Measurements from ENCODE around the gene PACSIN1. TPM values are rescaled to one million over a fixed set of nuclear protein-coding genes. Genes with fewer than 3 reads are reported as not detected.

The PACSIN1 gene
- total RNA-seq, 1 donor from 2014 or later = not detected

GRCh38 chr6:34519971-34520644 is 54.2 kb downstream of the PACSIN1 start:
- TF ChIP-seq, protein P1, sequence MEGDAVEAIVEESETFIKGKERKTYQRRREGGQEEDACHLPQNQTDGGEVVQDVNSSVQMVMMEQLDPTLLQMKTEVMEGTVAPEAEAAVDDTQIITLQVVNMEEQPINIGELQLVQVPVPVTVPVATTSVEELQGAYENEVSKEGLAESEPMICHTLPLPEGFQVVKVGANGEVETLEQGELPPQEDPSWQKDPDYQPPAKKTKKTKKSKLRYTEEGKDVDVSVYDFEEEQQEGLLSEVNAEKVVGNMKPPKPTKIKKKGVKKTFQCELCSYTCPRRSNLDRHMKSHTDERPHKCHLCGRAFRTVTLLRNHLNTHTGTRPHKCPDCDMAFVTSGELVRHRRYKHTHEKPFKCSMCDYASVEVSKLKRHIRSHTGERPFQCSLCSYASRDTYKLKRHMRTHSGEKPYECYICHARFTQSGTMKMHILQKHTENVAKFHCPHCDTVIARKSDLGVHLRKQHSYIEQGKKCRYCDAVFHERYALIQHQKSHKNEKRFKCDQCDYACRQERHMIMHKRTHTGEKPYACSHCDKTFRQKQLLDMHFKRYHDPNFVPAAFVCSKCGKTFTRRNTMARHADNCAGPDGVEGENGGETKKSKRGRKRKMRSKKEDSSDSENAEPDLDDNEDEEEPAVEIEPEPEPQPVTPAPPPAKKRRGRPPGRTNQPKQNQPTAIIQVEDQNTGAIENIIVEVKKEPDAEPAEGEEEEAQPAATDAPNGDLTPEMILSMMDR (IDR thresholded peaks at IDR 0.05) = no peak
- no peak overlapping the region for H3K4me3 Mint-ChIP-seq (ENCODE audit: unreplicated experiment)
- no peak overlapping the region for H3K27ac Mint-ChIP-seq (ENCODE audit: unreplicated experiment)
- peaks cover 4% of the 10 kb centered on the region for H3K27me3 Mint-ChIP-seq (ENCODE audit: unreplicated experiment)
- no peaks in the 10 kb centered on the region for H3K4me1 Mint-ChIP-seq (ENCODE audit: unreplicated experiment)
- no peak for DNase-seq (ENCODE audit: extremely low spot score, unreplicated experiment)
- H3K36me3 Mint-ChIP-seq (ENCODE audit: unreplicated experiment) = no peaks in the 10 kb centered on the region
- no peaks in the 10 kb centered on the region for H3K9me3 Mint-ChIP-seq (ENCODE audit: unreplicated experiment)

DNA sequence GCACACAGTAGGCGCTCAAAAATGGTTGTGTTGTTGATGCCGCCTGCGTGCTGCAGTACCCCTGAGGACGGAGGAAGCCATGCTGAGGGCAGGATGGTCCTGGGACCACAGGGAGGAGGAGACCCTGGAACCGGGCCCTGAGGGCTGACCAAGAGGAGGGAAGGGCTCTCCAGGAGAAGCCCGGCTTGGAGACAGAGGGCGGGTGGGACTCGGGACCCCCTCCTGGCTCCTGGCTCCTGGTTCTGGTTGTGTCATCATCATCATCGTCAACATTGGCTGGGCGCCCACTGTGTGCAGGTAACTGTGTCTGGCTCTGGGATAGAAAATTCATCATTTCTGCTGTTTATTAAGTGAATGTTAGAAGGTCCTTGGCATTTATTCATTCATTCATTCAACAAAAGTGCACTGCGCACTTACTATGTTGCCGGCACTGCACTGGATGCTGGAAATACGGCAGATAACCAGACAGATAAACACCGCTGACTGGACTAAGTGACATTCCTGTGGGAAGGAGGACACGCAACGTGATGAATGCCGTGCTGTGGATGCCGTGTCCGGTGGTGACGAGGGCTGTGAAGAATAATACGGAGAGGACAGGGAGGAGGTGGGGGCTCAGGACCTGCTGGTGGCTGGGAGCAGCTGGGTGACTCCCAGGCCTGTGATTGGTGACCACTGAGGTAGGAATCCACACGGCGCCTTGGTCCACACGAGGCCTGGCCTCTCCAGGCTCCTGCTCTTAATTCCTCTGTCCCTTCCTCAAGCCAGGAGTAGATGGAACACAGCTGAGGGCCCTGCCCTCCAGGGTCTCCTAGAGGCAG is 55.0 kb downstream of the PACSIN1 start:
- Mint-ChIP-seq H3K27ac (ENCODE audit: unreplicated experiment) (no peak overlapping the region), H3K4me1 (ENCODE audit: unreplicated experiment) (no peaks in the 10 kb centered on the region), H3K4me3 (ENCODE audit: unreplicated experiment) (no peak overlapping the region), H3K36me3 (ENCODE audit: unreplicated experiment) (no peaks in the 10 kb centered on the region), H3K9me3 (ENCODE audit: unreplicated experiment) (no peaks in the 10 kb centered on the region), H3K27me3 (ENCODE audit: unreplicated experiment) (peaks cover 4% of the 10 kb centered on the region)
- TF ChIP-seq, protein P1 (IDR thresholded peaks at IDR 0.05) = no peak
- no peak for DNase-seq (ENCODE audit: extremely low spot score, unreplicated experiment)

- no peak overlapping the region for H3K4me3 Mint-ChIP-seq (ENCODE audit: unreplicated experiment)
Observed at GRCh38 chr6:34521463-34522285, 55.8 kb downstream of the PACSIN1 start.

DNA sequence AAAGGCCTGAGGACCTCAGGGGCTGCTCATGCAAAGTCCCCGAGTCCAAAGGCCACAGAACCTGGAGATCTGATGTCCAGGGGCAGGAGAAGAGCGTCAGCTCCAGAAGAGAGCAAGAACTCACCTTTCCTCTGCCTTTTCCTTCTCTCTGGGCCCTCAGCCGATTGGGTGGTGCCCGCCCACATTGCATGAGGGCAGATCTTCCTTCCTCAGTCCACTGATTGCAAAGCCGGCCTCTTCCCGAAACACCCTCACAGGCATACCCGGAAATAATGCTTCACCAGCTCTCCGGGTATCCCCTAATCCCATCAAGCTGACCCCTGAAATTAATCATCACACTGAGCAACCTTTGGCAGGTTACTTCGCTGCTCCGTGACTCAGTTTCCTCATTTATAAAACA is 56.9 kb downstream of the PACSIN1 start:
- TF ChIP-seq, protein P1 (IDR thresholded peaks at IDR 0.05) = no peak
- H3K36me3 Mint-ChIP-seq (ENCODE audit: unreplicated experiment) = no peaks in the 10 kb centered on the region
- DNase-seq (ENCODE audit: extremely low spot score, unreplicated experiment) = no peak
- H3K27ac Mint-ChIP-seq (ENCODE audit: unreplicated experiment) = no peak overlapping the region
- peaks cover 6% of the 10 kb centered on the region for H3K4me1 Mint-ChIP-seq (ENCODE audit: unreplicated experiment)
- H3K27me3 Mint-ChIP-seq (ENCODE audit: unreplicated experiment) = peaks cover 4% of the 10 kb centered on the region
- no peaks in the 10 kb centered on the region for H3K9me3 Mint-ChIP-seq (ENCODE audit: unreplicated experiment)
- no peak overlapping the region for H3K4me3 Mint-ChIP-seq (ENCODE audit: unreplicated experiment)

More at GRCh38 chr6:34521463-34522285, 55.8 kb downstream of the PACSIN1 start:
- Mint-ChIP-seq H3K4me1 (ENCODE audit: unreplicated experiment) (no peaks in the 10 kb centered on the region), H3K9me3 (ENCODE audit: unreplicated experiment) (no peaks in the 10 kb centered on the region), H3K36me3 (ENCODE audit: unreplicated experiment) (no peaks in the 10 kb centered on the region), H3K27ac (ENCODE audit: unreplicated experiment) (no peak overlapping the region), H3K27me3 (ENCODE audit: unreplicated experiment) (peaks cover 4% of the 10 kb centered on the region)
- DNase-seq (ENCODE audit: extremely low spot score, unreplicated experiment) = no peak
- TF ChIP-seq, protein P1 (IDR thresholded peaks at IDR 0.05) = no peak
